GM21390 (cell line): ENCODE results near the gene ACBD6.
"Not testable (repeated sequence)": the region's sequence is repeated elsewhere in the genome, so short reads cannot be mapped to it uniquely, and the experiment has no call there.

Experiments
- ATAC-seq: cut with Tn5 transposase; IDR thresholded peaks from one replicate; pipeline ENCODE4 v1.9.1; 2021; ENCODE audit not compliant: unreplicated experiment

The ACBD6 gene

GRCh38 chr1:180421145-180421544 is 81.2 kb downstream of the ACBD6 start:
- ATAC-seq, result not testable (repeated sequence)

DNA sequence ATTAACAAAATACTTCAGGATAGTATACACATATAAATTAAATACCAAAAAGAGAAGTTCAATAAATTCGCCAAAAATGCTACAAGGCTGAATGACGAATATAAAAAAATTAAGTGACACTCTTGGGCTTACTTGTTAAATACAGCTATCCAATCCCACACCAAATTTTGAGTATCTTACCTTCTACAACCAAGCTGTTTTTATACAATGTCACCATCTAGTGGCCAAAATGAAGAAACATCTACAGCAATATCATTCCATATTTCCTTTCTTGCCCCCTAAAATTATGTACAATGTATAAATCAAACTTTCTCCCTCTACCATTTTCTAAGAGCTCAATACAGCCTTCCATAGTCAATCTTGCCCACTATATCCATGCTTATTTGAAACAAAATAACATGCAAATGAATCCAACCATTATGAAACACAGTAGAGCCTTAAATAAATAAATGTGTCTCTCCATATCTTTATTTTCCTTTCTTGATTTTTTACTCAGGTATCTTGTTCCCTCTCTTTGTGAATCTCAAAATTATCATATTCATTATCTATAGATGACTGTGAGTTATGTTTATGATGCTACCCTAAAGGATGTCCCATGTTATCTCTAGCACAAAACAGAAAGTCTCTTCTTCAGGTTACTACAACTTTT is 86.3 kb downstream of the ACBD6 start:
- ATAC-seq, result no peak

- no peak for ATAC-seq
These were observed 87.0 kb downstream of the ACBD6 start for GRCh38 chr1:180415236-180415848.

GRCh38 chr1:180412583-180412982 is 89.8 kb downstream of the ACBD6 start:
- ATAC-seq, result no peak

- not testable (repeated sequence) for ATAC-seq
These were observed 94.2 kb downstream of the ACBD6 start for GRCh38 chr1:180408128-180408527.

DNA sequence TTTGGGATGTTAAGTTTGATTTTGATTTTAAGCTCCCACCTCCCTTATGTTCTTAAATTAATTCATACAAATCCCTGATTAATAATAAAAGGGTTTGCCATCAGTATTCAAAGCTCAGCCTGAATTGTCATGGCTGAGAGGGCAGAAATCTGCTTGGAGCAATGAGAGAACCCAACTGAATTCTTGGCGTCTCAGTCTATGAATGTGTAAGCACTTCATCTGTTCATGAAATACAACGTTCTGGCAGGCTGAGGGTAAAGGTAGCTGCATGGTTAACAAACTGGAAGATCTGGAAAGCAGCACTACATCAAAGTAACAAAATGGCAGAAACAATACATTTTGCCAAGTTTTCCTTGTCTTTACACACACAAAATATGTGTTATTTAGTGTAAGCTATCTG is 95.3 kb downstream of the ACBD6 start:
- ATAC-seq, result no peak

- no peak for ATAC-seq
These were observed 99.8 kb downstream of the ACBD6 start for GRCh38 chr1:180402551-180402950.

GRCh38 chr1:180402001-180402400 is 100.4 kb downstream of the ACBD6 start:
- no peak for ATAC-seq

DNA sequence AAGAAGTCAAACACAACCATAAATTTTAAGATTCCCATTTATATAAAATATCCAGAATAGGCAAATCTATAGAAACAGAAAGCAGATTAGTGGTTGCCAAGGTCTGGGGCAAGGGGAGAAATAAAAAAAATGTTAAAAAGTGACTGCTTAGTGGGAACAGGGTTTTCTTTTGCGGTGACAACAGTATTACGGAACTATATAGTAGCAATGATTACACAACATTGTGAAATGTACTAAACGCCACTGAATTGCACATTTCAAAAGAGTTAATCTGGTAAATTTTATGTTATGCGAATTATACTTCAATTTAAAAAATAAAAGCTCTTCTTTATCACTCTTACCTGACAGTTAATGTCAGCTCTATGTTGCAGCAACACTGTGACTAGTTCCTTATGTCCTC is 105.2 kb downstream of the ACBD6 start:
- no peak for ATAC-seq

- no peak for ATAC-seq
These were observed 109.8 kb downstream of the ACBD6 start for GRCh38 chr1:180392427-180393145.

DNA sequence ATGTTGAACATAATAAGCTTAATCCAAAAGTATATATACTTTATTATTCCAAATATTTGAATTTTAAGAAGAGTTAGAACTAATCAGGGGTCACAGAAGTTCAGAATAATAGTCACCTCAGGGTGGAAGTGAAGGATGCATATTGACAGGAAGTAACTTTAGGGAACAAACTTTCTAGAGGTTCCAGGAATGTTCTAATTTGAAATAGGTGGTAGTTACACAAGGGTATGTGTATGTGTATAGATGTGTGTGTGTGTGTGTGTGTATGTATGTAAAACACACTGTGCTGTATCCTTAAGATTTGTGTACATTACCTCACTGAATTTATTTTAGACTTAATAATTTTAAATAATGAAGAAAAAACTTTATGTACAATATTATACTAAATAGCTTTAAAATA is 110.4 kb downstream of the ACBD6 start:
- ATAC-seq, result no peak

GRCh38 chr1:180387413-180387812 is 115.0 kb downstream of the ACBD6 start:
- peak; percentile 49 for ATAC-seq

- ATAC-seq, result peak; percentile 60
These were observed 115.5 kb downstream of the ACBD6 start for GRCh38 chr1:180386745-180387367.

- ATAC-seq, result no peak
These were observed 117.2 kb downstream of the ACBD6 start for GRCh38 chr1:180385144-180385543.

DNA sequence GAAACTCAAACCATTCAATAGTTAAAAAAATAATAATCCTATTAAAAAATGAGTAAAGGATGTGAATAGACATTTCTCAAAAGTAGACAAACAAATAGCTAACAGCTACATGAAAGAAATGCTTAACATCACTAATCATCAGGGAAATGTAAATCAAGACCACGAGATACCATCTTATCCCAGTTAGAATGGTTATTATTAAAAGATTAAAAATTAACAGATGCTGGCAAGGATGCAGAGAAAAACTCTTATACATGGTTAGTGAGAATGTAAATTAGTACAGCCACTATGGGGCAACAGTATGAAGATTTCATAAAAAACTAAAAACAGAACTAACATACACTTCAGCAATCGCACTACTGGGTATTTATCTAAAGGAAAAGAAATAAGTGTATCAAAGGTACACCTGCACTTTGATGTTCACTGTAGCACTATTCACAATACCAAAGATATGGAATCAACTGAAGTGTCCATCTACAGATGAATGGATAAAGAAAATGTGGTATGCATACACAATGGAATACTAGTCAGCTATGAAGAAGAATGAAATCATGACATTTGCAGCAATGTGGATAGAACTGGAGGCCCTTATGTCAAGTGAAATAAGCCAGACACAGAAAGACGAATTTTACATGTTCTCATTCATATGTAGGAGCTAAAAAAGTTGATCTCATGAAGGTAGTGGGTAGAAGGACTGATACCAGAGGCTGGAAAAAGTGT is 117.9 kb downstream of the ACBD6 start:
- no peak for ATAC-seq

DNA sequence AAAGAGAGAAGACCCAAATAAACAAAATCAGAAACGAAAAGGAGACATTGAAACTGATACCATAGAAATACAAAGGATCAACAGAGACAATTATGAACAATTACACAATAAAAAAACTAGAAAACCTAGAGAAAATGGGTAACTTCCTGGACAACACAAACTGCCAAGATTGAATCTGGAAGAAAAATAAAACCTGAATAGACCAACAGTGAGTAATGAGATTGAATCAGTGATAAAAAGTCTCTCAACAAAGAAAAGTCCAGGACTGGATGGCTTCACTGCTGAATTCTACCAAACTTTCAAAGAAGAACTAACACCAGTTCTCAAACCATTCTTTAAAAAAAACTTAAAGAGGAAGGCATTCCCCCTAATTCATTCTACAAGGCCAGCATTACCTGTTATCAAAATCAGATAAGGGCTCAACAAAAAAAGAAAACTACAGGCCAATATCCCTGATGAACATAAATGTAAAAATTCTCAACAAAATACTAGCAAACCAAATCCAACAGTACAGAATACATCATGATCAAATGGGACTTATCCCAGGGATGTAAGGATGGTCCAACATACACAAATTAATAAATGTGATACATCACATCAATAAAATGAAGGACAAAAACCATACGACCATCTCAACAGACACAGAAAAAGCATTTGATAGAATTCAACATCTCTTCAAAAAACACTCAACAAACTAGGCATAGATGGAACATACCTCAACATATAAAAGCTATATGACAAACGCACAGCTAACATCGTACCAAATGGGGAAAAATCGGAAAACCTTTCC is 119.9 kb downstream of the ACBD6 start:
- no peak for ATAC-seq

- ATAC-seq, result no peak
These were observed 121.2 kb downstream of the ACBD6 start for GRCh38 chr1:180381184-180381580.

- ATAC-seq, result no peak
These were observed 121.9 kb downstream of the ACBD6 start for GRCh38 chr1:180380259-180381183.

DNA sequence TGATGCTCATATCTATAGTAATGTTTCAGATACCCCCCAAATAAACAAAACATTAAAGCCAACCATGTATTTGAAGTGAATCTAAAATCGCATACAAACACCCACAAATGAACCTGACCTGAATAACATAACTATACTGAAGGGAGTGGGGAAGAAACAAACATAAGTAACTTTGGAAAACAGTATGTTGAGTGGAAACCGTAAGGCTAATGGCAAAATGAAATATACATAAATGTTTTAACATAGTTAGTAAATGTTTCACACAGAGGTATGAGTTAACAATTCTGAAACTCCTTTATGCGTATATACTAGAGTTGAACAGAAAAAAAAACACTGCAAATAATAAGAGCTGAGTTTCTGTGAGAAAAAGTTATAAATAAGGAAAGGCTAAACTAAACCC is 125.6 kb downstream of the ACBD6 start:
- ATAC-seq, result no peak
